ENCODE results near the gene LDB2. TPM values are rescaled to one million over a fixed set of nuclear protein-coding genes. Genes with fewer than 3 reads are reported as not detected.
"Not testable (repeated sequence)": the region's sequence is repeated elsewhere in the genome, so short reads cannot be mapped to it uniquely, and the experiment has no call there.

LDB2 gene
- total RNA-seq, 2 experiments from 2014 or later: not detected

- Mint-ChIP-seq H3K9me3 (no peaks in the 10 kb centered on the region), H3K27me3 (no peaks in the 10 kb centered on the region), H3K27ac (no peak overlapping the region), H3K36me3 (no peaks in the 10 kb centered on the region), H3K4me1 (ENCODE audit: low read depth) (no peaks in the 10 kb centered on the region), H3K4me3 (no peak overlapping the region)
- ChIA-PET CTCF (no interaction called here), POLR2A (no interaction called here)
- DNase-seq: no peak
- intact Hi-C loops (cut with micrococcal nuclease): no loop called here
These were observed 252.0 kb downstream of the LDB2 start for GRCh38 chr4:16646459-16646858.

DNA sequence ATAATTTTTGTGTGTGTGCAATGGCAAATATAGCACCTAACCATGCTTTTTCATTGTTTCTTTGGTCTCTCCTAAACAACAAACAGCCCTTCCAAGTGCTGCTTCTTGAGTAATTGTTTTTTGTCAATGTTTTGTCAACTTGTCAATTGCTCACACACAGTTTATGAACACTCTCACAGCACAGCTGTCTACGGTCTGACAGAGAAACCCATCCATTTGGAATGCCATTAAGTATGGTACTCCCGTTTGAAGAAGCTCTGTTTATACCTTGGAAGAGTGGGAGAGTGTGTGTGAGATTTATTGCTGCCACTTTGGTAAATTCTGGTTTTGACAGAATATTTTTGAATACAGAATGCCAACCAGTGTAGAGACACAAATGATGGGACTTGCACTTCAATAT lies 254.6 kb downstream of the LDB2 start:
- DNase-seq: no peak
- no peak overlapping the region for H3K4me3 Mint-ChIP-seq
- H3K4me1 Mint-ChIP-seq (ENCODE audit: low read depth): no peaks in the 10 kb centered on the region
- H3K27ac Mint-ChIP-seq: no peak overlapping the region
- POLR2A ChIA-PET: no interaction called here
- no peaks in the 10 kb centered on the region for H3K36me3 Mint-ChIP-seq
- no peaks in the 10 kb centered on the region for H3K9me3 Mint-ChIP-seq
- intact Hi-C loops (cut with micrococcal nuclease): no loop called here
- CTCF ChIA-PET: interaction anchor here (0.7 kb wide), 1 partner anchor 308 kb away, joined by 3 read pairs; no protein-coding TSS in a partner anchor
- no peaks in the 10 kb centered on the region for H3K27me3 Mint-ChIP-seq

GRCh38 chr4:16642897-16643296 lies 255.5 kb downstream of the LDB2 start:
- no peak for DNase-seq
- Mint-ChIP-seq H3K27me3 (no peaks in the 10 kb centered on the region), H3K36me3 (no peaks in the 10 kb centered on the region), H3K27ac (no peak overlapping the region), H3K4me1 (ENCODE audit: low read depth) (no peaks in the 10 kb centered on the region), H3K4me3 (no peak overlapping the region), H3K9me3 (no peaks in the 10 kb centered on the region)
- ChIA-PET CTCF (no interaction called here), POLR2A (no interaction called here)
- intact Hi-C loops (cut with micrococcal nuclease): no loop called here

DNA sequence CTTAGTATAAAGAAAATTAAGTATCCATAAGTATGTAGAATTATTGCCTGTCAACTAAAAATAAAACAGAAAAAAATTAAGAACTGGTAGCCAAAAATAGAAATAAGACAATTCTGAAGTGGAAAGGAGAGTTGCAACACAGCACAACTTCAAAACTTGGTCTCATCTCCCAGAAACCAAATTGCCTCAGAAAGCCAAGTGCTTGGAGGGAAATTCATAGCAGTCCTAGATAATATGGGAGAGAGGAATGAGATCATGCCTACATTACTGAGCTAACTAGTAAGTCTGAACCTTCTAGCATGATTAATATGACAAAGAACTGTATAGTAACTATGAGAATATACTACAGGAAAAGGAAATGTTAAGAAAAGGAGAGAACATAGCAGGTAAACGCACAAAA lies 256.5 kb downstream of the LDB2 start:
- H3K36me3 Mint-ChIP-seq: no peaks in the 10 kb centered on the region
- no peak overlapping the region for H3K4me3 Mint-ChIP-seq
- no peaks in the 10 kb centered on the region for H3K9me3 Mint-ChIP-seq
- ChIA-PET CTCF (no interaction called here), POLR2A (no interaction called here)
- intact Hi-C loops (cut with micrococcal nuclease): no loop called here
- no peak for DNase-seq
- H3K27ac Mint-ChIP-seq: no peak overlapping the region
- H3K4me1 Mint-ChIP-seq (ENCODE audit: low read depth): no peaks in the 10 kb centered on the region
- H3K27me3 Mint-ChIP-seq: no peaks in the 10 kb centered on the region

DNA sequence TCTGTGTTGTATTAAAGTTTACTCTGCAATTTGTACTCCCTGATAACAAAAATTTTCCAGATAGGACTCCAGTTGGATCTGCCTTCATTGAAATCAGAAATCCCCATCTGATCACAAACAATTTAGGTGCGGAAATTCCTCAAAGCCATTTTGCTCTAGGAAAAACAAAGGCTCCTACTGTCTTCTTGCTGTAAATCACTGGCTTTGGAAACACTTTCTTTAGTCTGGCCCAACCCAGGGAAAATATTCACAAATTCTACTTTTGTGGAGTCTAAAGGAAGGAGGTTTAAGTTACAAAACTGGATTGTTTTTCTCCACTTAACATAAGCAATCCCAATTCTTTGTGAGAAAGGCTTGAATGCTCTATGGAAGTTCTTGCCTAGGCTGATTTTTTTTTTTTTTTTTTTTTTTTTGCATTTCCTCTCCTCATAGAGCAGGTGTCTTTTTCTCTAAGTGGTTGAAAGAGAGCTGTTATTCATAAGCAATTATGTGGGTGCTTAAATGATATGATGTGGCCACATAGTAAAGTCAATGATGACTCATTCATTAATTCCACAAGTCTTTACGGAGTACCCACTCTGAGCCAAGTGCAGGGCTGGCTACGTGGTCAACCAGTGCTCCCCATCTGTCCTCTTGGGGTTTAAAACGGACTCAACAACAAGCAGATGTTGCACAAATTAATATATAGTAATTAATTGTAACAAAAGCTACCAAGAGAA lies 261.4 kb downstream of the LDB2 start:
- Mint-ChIP-seq H3K9me3 (peaks cover 10% of the 10 kb centered on the region), H3K27me3 (no peaks in the 10 kb centered on the region), H3K27ac (no peak overlapping the region), H3K4me1 (ENCODE audit: low read depth) (no peaks in the 10 kb centered on the region), H3K36me3 (no peaks in the 10 kb centered on the region), H3K4me3 (no peak overlapping the region)
- ChIA-PET CTCF (no interaction called here), POLR2A (no interaction called here)
- intact Hi-C loops (cut with micrococcal nuclease): no loop called here
- DNase-seq: no peak

GRCh38 chr4:16636304-16636703 lies 262.1 kb downstream of the LDB2 start:
- no peaks in the 10 kb centered on the region for H3K36me3 Mint-ChIP-seq
- CTCF ChIA-PET: no interaction called here
- DNase-seq: no peak
- no peak overlapping the region for H3K4me3 Mint-ChIP-seq
- intact Hi-C loops (cut with micrococcal nuclease): no loop called here
- no peaks in the 10 kb centered on the region for H3K4me1 Mint-ChIP-seq (ENCODE audit: low read depth)
- peaks cover 10% of the 10 kb centered on the region for H3K9me3 Mint-ChIP-seq
- H3K27me3 Mint-ChIP-seq: no peaks in the 10 kb centered on the region
- POLR2A ChIA-PET: no interaction called here
- no peak overlapping the region for H3K27ac Mint-ChIP-seq

GRCh38 chr4:16629274-16629673 lies 269.2 kb downstream of the LDB2 start:
- intact Hi-C loops (cut with micrococcal nuclease); H3K27me3 Mint-ChIP-seq; H3K27ac Mint-ChIP-seq; POLR2A ChIA-PET; H3K36me3 Mint-ChIP-seq; H3K9me3 Mint-ChIP-seq; H3K4me1 Mint-ChIP-seq (ENCODE audit: low read depth); CTCF ChIA-PET; DNase-seq; H3K4me3 Mint-ChIP-seq: not testable (repeated sequence)

DNA sequence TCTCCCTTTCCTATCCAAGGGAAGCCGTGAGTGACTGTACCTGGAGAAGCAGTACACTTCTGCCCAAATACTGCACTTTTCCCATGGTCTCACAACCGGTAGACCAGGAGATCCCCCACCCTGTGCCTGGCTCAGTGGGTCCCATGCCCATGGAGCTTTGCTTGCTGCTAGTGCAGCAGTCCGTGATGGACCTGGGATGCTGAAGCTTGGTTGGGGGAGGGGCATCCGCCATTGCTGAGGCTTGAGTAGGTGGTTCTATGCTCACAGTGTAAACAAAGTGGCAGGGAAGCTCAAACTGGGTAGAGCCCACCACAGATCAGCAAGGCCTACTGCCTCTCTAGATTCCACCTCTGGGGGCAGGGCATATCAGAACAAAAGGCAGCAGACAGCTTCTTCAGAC lies 269.6 kb downstream of the LDB2 start:
- CTCF ChIA-PET; POLR2A ChIA-PET; H3K36me3 Mint-ChIP-seq; DNase-seq; H3K4me3 Mint-ChIP-seq; intact Hi-C loops (cut with micrococcal nuclease); H3K27me3 Mint-ChIP-seq; H3K9me3 Mint-ChIP-seq; H3K4me1 Mint-ChIP-seq (ENCODE audit: low read depth); H3K27ac Mint-ChIP-seq: not testable (repeated sequence)

DNA sequence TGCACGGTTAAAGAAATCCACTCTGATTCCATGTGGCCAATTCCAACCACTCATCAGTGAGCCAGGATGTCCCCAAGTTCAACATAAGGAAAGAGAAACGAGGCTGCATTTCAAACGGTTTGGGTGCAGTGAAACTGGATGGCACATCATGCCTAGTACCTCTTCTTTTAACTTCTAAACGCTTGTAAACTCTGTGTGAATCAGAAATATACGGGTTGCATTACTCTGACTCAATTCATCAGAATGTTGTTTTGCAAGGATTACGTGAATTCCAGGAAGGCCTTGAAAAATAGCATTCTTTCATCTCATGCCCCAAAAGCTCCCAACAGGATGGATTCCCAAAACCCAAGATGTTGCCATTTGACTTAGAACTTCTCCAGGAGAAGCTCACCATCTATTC lies 270.4 kb downstream of the LDB2 start:
- Mint-ChIP-seq H3K4me1 (ENCODE audit: low read depth) (no peaks in the 10 kb centered on the region), H3K27ac (no peak overlapping the region), H3K9me3 (no peaks in the 10 kb centered on the region), H3K36me3 (no peaks in the 10 kb centered on the region), H3K4me3 (no peak overlapping the region), H3K27me3 (no peaks in the 10 kb centered on the region)
- intact Hi-C loops (cut with micrococcal nuclease): no loop called here
- DNase-seq: no peak
- CTCF ChIA-PET: no interaction called here
- POLR2A ChIA-PET: interaction anchor here (0.6 kb wide), 1 partner anchor 126 kb away, joined by 3 read pairs; no protein-coding TSS in a partner anchor

- Mint-ChIP-seq H3K9me3 (no peaks in the 10 kb centered on the region), H3K27me3 (no peaks in the 10 kb centered on the region), H3K4me1 (ENCODE audit: low read depth) (no peaks in the 10 kb centered on the region), H3K4me3 (no peak overlapping the region), H3K36me3 (no peaks in the 10 kb centered on the region), H3K27ac (no peak overlapping the region)
- ChIA-PET POLR2A (no interaction called here), CTCF (no interaction called here)
- intact Hi-C loops (cut with micrococcal nuclease): no loop called here
- DNase-seq: no peak
These were observed 271.5 kb downstream of the LDB2 start for GRCh38 chr4:16626945-16627344.

DNA sequence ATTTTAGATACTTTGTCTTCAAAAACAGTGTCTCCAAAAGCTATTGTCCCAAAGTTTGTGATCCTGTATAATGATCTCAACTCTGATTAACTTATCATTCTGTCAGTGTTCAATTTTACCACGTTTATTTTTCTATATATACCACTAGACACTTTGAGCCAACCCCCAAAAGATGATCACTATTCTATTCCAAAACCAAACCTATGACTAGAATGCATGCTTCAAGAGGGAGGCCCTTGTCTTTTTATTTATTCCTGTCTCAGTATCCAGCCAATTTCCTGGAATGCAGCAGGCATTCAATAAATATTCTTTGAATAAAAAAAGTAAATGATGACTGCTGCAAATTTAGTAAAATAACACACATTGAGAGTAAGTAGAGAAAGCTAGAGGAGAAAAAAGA lies 275.6 kb downstream of the LDB2 start:
- Mint-ChIP-seq H3K9me3 (no peaks in the 10 kb centered on the region), H3K27me3 (no peaks in the 10 kb centered on the region), H3K4me3 (no peak overlapping the region), H3K36me3 (no peaks in the 10 kb centered on the region), H3K4me1 (ENCODE audit: low read depth) (no peaks in the 10 kb centered on the region), H3K27ac (no peak overlapping the region)
- CTCF ChIA-PET: interaction anchor here (0.5 kb wide), 1 partner anchor 252 kb away, joined by 3 read pairs; no protein-coding TSS in a partner anchor
- intact Hi-C loops (cut with micrococcal nuclease): no loop called here
- POLR2A ChIA-PET: no interaction called here
- DNase-seq: no peak

GRCh38 chr4:16617435-16617834 lies 281.0 kb downstream of the LDB2 start:
- POLR2A ChIA-PET: no interaction called here
- CTCF ChIA-PET: no interaction called here
- Mint-ChIP-seq H3K36me3 (no peaks in the 10 kb centered on the region), H3K4me1 (ENCODE audit: low read depth) (no peaks in the 10 kb centered on the region), H3K9me3 (peaks cover 10% of the 10 kb centered on the region), H3K27ac (no peak overlapping the region), H3K4me3 (no peak overlapping the region), H3K27me3 (no peaks in the 10 kb centered on the region)
- intact Hi-C loops (cut with micrococcal nuclease): no loop called here
- DNase-seq: no peak

GRCh38 chr4:16617011-16617410 lies 281.4 kb downstream of the LDB2 start:
- POLR2A ChIA-PET: no interaction called here
- intact Hi-C loops (cut with micrococcal nuclease): no loop called here
- no peak for DNase-seq
- CTCF ChIA-PET: no interaction called here
- Mint-ChIP-seq H3K9me3 (peaks cover 10% of the 10 kb centered on the region), H3K27ac (no peak overlapping the region), H3K4me1 (ENCODE audit: low read depth) (no peaks in the 10 kb centered on the region), H3K27me3 (no peaks in the 10 kb centered on the region), H3K36me3 (no peaks in the 10 kb centered on the region), H3K4me3 (no peak overlapping the region)

All from activated CD4-positive, alpha-beta memory T cell treated with anti-CD3 and anti-CD28 coated beads for 36 hours (primary cell).